Retinal pigment epithelial cell (primary cell): ENCODE results near the gene TMEM273.

ENCODE experiments used
- DNase-seq: peaks from one replicate; pipeline ENCODE4 v3.0.0-alpha.2; 2010; ENCODE audit warnings: low read depth
- H3K4me3 ChIP-seq: 2 replicates; pipeline ENCODE4 v1.5.1; 2011; ENCODE audit warnings: mild to moderate bottlenecking, low read length, control low read depth, moderate library complexity
- CTCF ChIP-seq: conservative IDR thresholded peaks from 2 replicates; pipeline ENCODE4 v1.5.1; 2011; ENCODE audit warnings: low read depth, low read length, control low read depth, inconsistent platforms

TMEM273 gene

GRCh38 chr10:49168831-49169500, 19.2 kb downstream of the TMEM273 start:
- TF ChIP-seq CTCF: no peak
- H3K4me3 ChIP-seq: no peak overlapping the region
- DNase-seq: no peak

- DNase-seq: no peak
- TF ChIP-seq CTCF: no peak
- no peak overlapping the region for H3K4me3 ChIP-seq
These were observed 20.0 kb downstream of the TMEM273 start for GRCh38 chr10:49168171-49168540.

GRCh38 chr10:49167425-49168170, 20.6 kb downstream of the TMEM273 start:
- no peak for DNase-seq
- H3K4me3 ChIP-seq: no peak overlapping the region
- TF ChIP-seq CTCF: no peak

- DNase-seq: no peak
- no peak overlapping the region for H3K4me3 ChIP-seq
- no peak for TF ChIP-seq CTCF
These were observed 21.4 kb downstream of the TMEM273 start for GRCh38 chr10:49166484-49167400.

- DNase-seq: no peak
- TF ChIP-seq CTCF: no peak
- H3K4me3 ChIP-seq: no peak overlapping the region
These were observed 22.2 kb downstream of the TMEM273 start for GRCh38 chr10:49165821-49166483.

GRCh38 chr10:49165259-49165658, 22.9 kb downstream of the TMEM273 start:
- no peak for DNase-seq
- no peak for TF ChIP-seq CTCF
- H3K4me3 ChIP-seq: no peak overlapping the region
